ENCODE measurements around the gene CLSTN2. TPM values are rescaled to one million over a fixed set of nuclear protein-coding genes. Genes with fewer than 3 reads are reported as not detected.

Gene CLSTN2
- polyA plus RNA-seq, 4 donors: under 0.01 to 1.2 (median 0.84) TPM; not detected in 1

DNA sequence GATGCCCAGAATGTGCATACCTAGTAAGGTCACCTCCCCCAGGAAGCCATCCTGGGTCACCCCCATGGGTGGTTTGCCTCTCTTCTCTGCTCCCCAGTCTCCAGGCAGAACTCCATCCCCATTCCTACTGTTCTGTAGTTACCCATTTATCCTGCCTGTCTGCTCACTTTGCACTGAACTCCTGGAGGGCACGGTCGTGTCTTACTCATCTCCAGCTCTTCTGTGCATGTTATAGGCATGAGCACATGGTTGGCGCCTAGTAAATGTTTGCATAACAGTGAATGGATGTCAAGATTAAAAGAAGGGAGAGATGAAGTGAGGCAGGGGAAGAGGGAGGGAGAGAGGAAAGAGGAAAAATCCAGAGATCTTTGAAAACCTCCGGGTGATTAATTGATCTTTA, 534.5 kb downstream of the CLSTN2 start:
- 49 to 61% (median 53%) methylated on average over 4 of the region's 4 CpGs for WGBS, 3 donors
- FAIRE-seq: no peak

GRCh38 chr3:140470211-140470610, 535.2 kb downstream of the CLSTN2 start:
- WGBS, 3 donors: 61 to 68% (median 61%) methylated on average over 4 of the region's 4 CpGs
- FAIRE-seq (no peak), DNase-seq (no peak)
- no peak overlapping the region for H3K4me3 ChIP-seq (ENCODE audit: low read depth in 1 of 3, low read length in 3 of 3)
- no peaks in the 10 kb centered on the region for H3K4me1 ChIP-seq (ENCODE audit: control insufficient read depth in 3 of 3, insufficient read depth in 2 of 3, low read depth in 1 of 3, low read length in 2 of 3)
- no peak overlapping the region for H3K27ac ChIP-seq (ENCODE audit: low read depth in 1 of 3, low read length in 2 of 3)
- H3K27me3 ChIP-seq (ENCODE audit: control insufficient read depth in 3 of 3, insufficient read depth in 3 of 3, low read length in 3 of 3): no peaks in the 10 kb centered on the region
- H3K9me3 ChIP-seq (ENCODE audit: control insufficient read depth in 2 of 2, insufficient read depth in 1 of 2, low read depth in 1 of 2, low read length in 1 of 2): no peaks in the 10 kb centered on the region
- H3K36me3 ChIP-seq (ENCODE audit: control insufficient read depth in 3 of 3, insufficient read depth in 2 of 3, low read depth in 1 of 3, low read length in 3 of 3): no peaks in the 10 kb centered on the region

More for the DNA sequence above, 534.5 kb downstream of the CLSTN2 start:
- no peaks in the 10 kb centered on the region for H3K36me3 ChIP-seq (ENCODE audit: control insufficient read depth in 3 of 3, insufficient read depth in 2 of 3, low read depth in 1 of 3, low read length in 3 of 3)
- H3K9me3 ChIP-seq (ENCODE audit: control insufficient read depth in 2 of 2, insufficient read depth in 1 of 2, low read depth in 1 of 2, low read length in 1 of 2): no peaks in the 10 kb centered on the region
- H3K4me3 ChIP-seq (ENCODE audit: low read depth in 1 of 3, low read length in 3 of 3): no peak overlapping the region
- H3K27ac ChIP-seq (ENCODE audit: low read depth in 1 of 3, low read length in 2 of 3): no peak overlapping the region
- no peak for DNase-seq
- H3K27me3 ChIP-seq (ENCODE audit: control insufficient read depth in 3 of 3, insufficient read depth in 3 of 3, low read length in 3 of 3): no peaks in the 10 kb centered on the region
- no peaks in the 10 kb centered on the region for H3K4me1 ChIP-seq (ENCODE audit: control insufficient read depth in 3 of 3, insufficient read depth in 2 of 3, low read depth in 1 of 3, low read length in 2 of 3)

DNA sequence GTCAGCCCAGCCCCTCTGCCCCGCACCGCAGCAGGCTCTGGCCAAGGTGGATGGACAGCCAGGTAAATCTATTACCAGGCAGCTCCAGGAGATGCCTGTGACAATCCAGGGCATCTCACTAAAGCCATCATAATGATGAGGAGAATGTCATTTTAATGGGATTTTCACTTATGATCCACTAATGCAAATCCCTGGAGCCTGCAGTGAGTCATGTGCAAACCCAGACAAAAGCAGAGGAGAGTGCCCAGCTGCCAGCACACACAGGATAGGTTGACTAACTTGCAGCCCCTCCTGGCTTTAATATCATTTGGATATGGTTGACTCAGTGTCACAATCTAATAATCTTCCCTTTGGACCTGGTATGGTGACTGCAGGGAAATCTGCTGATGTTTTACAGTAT, 536.0 kb downstream of the CLSTN2 start:
- H3K9me3 ChIP-seq (ENCODE audit: control insufficient read depth in 2 of 2, insufficient read depth in 1 of 2, low read depth in 1 of 2, low read length in 1 of 2): no peaks in the 10 kb centered on the region
- FAIRE-seq (no peak), DNase-seq (no peak)
- no peak overlapping the region for H3K27ac ChIP-seq (ENCODE audit: low read depth in 1 of 3, low read length in 2 of 3)
- peaks cover 0 to 2% (median 0%) of the 10 kb centered on the region in 3 donors for H3K27me3 ChIP-seq (ENCODE audit: control insufficient read depth in 3 of 3, insufficient read depth in 3 of 3, low read length in 3 of 3)
- no peak overlapping the region for H3K4me3 ChIP-seq (ENCODE audit: low read depth in 1 of 3, low read length in 3 of 3)
- H3K36me3 ChIP-seq (ENCODE audit: control insufficient read depth in 3 of 3, insufficient read depth in 2 of 3, low read depth in 1 of 3, low read length in 3 of 3): no peaks in the 10 kb centered on the region
- no peaks in the 10 kb centered on the region for H3K4me1 ChIP-seq (ENCODE audit: control insufficient read depth in 3 of 3, insufficient read depth in 2 of 3, low read depth in 1 of 3, low read length in 2 of 3)
- WGBS, 3 donors: 76 to 84% (median 78%) methylated on average over 2 of the region's 2 CpGs

- H3K27ac ChIP-seq (ENCODE audit: low read depth in 1 of 3, low read length in 2 of 3): no peak overlapping the region
- H3K9me3 ChIP-seq (ENCODE audit: control insufficient read depth in 2 of 2, insufficient read depth in 1 of 2, low read depth in 1 of 2, low read length in 1 of 2): no peaks in the 10 kb centered on the region
- no peaks in the 10 kb centered on the region for H3K4me1 ChIP-seq (ENCODE audit: control insufficient read depth in 3 of 3, insufficient read depth in 2 of 3, low read depth in 1 of 3, low read length in 2 of 3)
- DNase-seq: no peak
- FAIRE-seq: no peak
- peaks cover 0 to 2% (median 0%) of the 10 kb centered on the region in 3 donors for H3K27me3 ChIP-seq (ENCODE audit: control insufficient read depth in 3 of 3, insufficient read depth in 3 of 3, low read length in 3 of 3)
- 67 to 76% (median 74%) methylated on average over 3 of the region's 3 CpGs for WGBS, 3 donors
- H3K36me3 ChIP-seq (ENCODE audit: control insufficient read depth in 3 of 3, insufficient read depth in 2 of 3, low read depth in 1 of 3, low read length in 3 of 3): no peaks in the 10 kb centered on the region
- H3K4me3 ChIP-seq (ENCODE audit: low read depth in 1 of 3, low read length in 3 of 3): no peak overlapping the region
Observed at GRCh38 chr3:140472306-140473020, 537.5 kb downstream of the CLSTN2 start.

- no peaks in the 10 kb centered on the region for H3K36me3 ChIP-seq (ENCODE audit: control insufficient read depth in 3 of 3, insufficient read depth in 2 of 3, low read depth in 1 of 3, low read length in 3 of 3)
- no peak for DNase-seq
- no peak overlapping the region for H3K27ac ChIP-seq (ENCODE audit: low read depth in 1 of 3, low read length in 2 of 3)
- H3K9me3 ChIP-seq (ENCODE audit: control insufficient read depth in 2 of 2, insufficient read depth in 1 of 2, low read depth in 1 of 2, low read length in 1 of 2): no peaks in the 10 kb centered on the region
- no peak for FAIRE-seq
- 33 to 47% (median 33%) methylated on average over 1 of the region's 1 CpG for WGBS, 3 donors
- no peaks in the 10 kb centered on the region for H3K4me1 ChIP-seq (ENCODE audit: control insufficient read depth in 3 of 3, insufficient read depth in 2 of 3, low read depth in 1 of 3, low read length in 2 of 3)
- no peaks in the 10 kb centered on the region for H3K27me3 ChIP-seq (ENCODE audit: control insufficient read depth in 3 of 3, insufficient read depth in 3 of 3, low read length in 3 of 3)
- H3K4me3 ChIP-seq (ENCODE audit: low read depth in 1 of 3, low read length in 3 of 3): no peak overlapping the region
Observed at GRCh38 chr3:140487566-140487965, 552.6 kb downstream of the CLSTN2 start.

GRCh38 chr3:140493271-140493670, 558.3 kb downstream of the CLSTN2 start:
- H3K36me3 ChIP-seq (ENCODE audit: control insufficient read depth in 3 of 3, insufficient read depth in 2 of 3, low read depth in 1 of 3, low read length in 3 of 3): no peaks in the 10 kb centered on the region
- H3K27me3 ChIP-seq (ENCODE audit: control insufficient read depth in 3 of 3, insufficient read depth in 3 of 3, low read length in 3 of 3): no peaks in the 10 kb centered on the region
- DNase-seq (no peak), FAIRE-seq (no peak)
- no peaks in the 10 kb centered on the region for H3K9me3 ChIP-seq (ENCODE audit: control insufficient read depth in 2 of 2, insufficient read depth in 1 of 2, low read depth in 1 of 2, low read length in 1 of 2)
- H3K4me1 ChIP-seq (ENCODE audit: control insufficient read depth in 3 of 3, insufficient read depth in 2 of 3, low read depth in 1 of 3, low read length in 2 of 3): no peaks in the 10 kb centered on the region
- WGBS, 3 donors: 70 to 92% (median 88%) methylated on average over 1 of the region's 1 CpG
- no peak overlapping the region for H3K27ac ChIP-seq (ENCODE audit: low read depth in 1 of 3, low read length in 2 of 3)
- H3K4me3 ChIP-seq (ENCODE audit: low read depth in 1 of 3, low read length in 3 of 3): no peak overlapping the region

GRCh38 chr3:140494970-140495369, 560.0 kb downstream of the CLSTN2 start:
- no peak for DNase-seq
- Histone ChIP-seq H3K4me1 (ENCODE audit: control insufficient read depth in 3 of 3, insufficient read depth in 2 of 3, low read depth in 1 of 3, low read length in 2 of 3) (no peaks in the 10 kb centered on the region), H3K9me3 (ENCODE audit: control insufficient read depth in 2 of 2, insufficient read depth in 1 of 2, low read depth in 1 of 2, low read length in 1 of 2) (no peaks in the 10 kb centered on the region), H3K4me3 (ENCODE audit: low read depth in 1 of 3, low read length in 3 of 3) (no peak overlapping the region), H3K27me3 (ENCODE audit: control insufficient read depth in 3 of 3, insufficient read depth in 3 of 3, low read length in 3 of 3) (no peaks in the 10 kb centered on the region), H3K36me3 (ENCODE audit: control insufficient read depth in 3 of 3, insufficient read depth in 2 of 3, low read depth in 1 of 3, low read length in 3 of 3) (no peaks in the 10 kb centered on the region), H3K27ac (ENCODE audit: low read depth in 1 of 3, low read length in 2 of 3) (no peak overlapping the region)
- 65 to 73% (median 71%) methylated on average over 2 of the region's 2 CpGs for WGBS, 3 donors
- no peak for FAIRE-seq

GRCh38 chr3:140497331-140497730, 562.3 kb downstream of the CLSTN2 start:
- Histone ChIP-seq H3K4me1 (ENCODE audit: control insufficient read depth in 3 of 3, insufficient read depth in 2 of 3, low read depth in 1 of 3, low read length in 2 of 3) (no peaks in the 10 kb centered on the region), H3K4me3 (ENCODE audit: low read depth in 1 of 3, low read length in 3 of 3) (no peak overlapping the region), H3K9me3 (ENCODE audit: control insufficient read depth in 2 of 2, insufficient read depth in 1 of 2, low read depth in 1 of 2, low read length in 1 of 2) (no peaks in the 10 kb centered on the region), H3K27me3 (ENCODE audit: control insufficient read depth in 3 of 3, insufficient read depth in 3 of 3, low read length in 3 of 3) (no peaks in the 10 kb centered on the region), H3K27ac (ENCODE audit: low read depth in 1 of 3, low read length in 2 of 3) (no peak overlapping the region), H3K36me3 (ENCODE audit: control insufficient read depth in 3 of 3, insufficient read depth in 2 of 3, low read depth in 1 of 3, low read length in 3 of 3) (no peaks in the 10 kb centered on the region)
- FAIRE-seq (no peak), DNase-seq (no peak)
- WGBS, 3 donors: 92 to 93% (median 92%) methylated on average over 11 of the region's 11 CpGs
